Measurements from ENCODE around the gene PTX3.

The PTX3 gene

GRCh38 chr3:157427901-157428300, 8.7 kb upstream of the PTX3 start:
- no peak for TF ChIP-seq ZFX (IDR thresholded peaks at IDR 0.05)
- TF ChIP-seq, protein P1, sequence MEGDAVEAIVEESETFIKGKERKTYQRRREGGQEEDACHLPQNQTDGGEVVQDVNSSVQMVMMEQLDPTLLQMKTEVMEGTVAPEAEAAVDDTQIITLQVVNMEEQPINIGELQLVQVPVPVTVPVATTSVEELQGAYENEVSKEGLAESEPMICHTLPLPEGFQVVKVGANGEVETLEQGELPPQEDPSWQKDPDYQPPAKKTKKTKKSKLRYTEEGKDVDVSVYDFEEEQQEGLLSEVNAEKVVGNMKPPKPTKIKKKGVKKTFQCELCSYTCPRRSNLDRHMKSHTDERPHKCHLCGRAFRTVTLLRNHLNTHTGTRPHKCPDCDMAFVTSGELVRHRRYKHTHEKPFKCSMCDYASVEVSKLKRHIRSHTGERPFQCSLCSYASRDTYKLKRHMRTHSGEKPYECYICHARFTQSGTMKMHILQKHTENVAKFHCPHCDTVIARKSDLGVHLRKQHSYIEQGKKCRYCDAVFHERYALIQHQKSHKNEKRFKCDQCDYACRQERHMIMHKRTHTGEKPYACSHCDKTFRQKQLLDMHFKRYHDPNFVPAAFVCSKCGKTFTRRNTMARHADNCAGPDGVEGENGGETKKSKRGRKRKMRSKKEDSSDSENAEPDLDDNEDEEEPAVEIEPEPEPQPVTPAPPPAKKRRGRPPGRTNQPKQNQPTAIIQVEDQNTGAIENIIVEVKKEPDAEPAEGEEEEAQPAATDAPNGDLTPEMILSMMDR (conservative IDR thresholded peaks at IDR 0.05): no peak
- H3K27ac ChIP-seq: no peak overlapping the region

- no peak overlapping the region for H3K27ac ChIP-seq
- TF ChIP-seq, protein P1 (conservative IDR thresholded peaks at IDR 0.05): no peak
- no peak for TF ChIP-seq ZFX (IDR thresholded peaks at IDR 0.05)
Observed at GRCh38 chr3:157428853-157429252, 7.8 kb upstream of the PTX3 start.

DNA sequence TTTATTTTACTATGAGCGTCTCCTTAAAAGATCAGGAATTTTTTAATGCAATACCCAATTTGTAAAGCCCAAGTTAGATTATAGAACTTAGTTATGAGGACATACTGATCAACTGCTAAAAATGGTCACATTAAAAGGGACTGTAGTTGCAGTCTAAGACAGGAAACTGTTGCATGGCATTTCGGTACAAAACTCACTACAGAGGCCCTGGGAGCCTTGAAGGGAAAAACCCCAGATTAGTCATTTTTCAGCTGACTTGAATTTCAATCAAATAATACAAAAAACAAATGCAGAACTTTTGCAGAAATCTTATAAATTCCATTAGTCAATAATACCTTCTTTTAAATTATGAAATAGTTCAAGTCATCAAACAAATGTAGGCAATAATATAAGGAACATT, 6.9 kb upstream of the PTX3 start:
- TF ChIP-seq, protein P1 (conservative IDR thresholded peaks at IDR 0.05): no peak
- no peak overlapping the region for H3K27ac ChIP-seq

DNA sequence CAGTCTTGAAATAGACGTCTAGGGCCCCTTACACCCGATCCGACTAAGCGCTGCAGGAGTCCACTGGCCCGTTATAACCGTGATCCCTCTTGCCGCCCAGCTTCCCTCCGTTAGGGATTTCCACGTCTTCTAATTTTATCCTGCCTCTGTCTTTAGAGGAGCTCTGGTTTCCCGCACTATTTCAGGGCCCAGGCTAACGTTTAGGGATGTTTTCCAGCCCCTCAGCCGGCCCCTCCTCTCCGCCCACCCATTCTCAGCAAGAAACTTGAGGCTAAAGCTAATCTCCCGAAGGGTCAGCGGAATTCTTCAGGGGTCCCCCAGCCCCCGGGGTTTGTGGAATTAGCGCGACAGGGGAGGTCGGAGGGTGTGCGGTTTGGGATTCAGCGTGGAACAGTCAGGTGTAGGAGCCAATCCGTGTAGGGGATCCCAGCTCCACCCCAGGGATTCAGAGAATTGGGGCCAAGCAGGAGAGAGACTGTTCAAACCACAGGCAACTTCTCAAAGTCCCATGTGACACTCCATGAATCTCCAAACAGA, 1.6 kb downstream of the PTX3 start:
- no peak overlapping the region; the same call in 1 of the 2 replicates for H3K27ac ChIP-seq
- TF ChIP-seq, protein P1 (conservative IDR thresholded peaks at IDR 0.05): no peak
- TF ChIP-seq ZFX (IDR thresholded peaks at IDR 0.05): no peak

DNA sequence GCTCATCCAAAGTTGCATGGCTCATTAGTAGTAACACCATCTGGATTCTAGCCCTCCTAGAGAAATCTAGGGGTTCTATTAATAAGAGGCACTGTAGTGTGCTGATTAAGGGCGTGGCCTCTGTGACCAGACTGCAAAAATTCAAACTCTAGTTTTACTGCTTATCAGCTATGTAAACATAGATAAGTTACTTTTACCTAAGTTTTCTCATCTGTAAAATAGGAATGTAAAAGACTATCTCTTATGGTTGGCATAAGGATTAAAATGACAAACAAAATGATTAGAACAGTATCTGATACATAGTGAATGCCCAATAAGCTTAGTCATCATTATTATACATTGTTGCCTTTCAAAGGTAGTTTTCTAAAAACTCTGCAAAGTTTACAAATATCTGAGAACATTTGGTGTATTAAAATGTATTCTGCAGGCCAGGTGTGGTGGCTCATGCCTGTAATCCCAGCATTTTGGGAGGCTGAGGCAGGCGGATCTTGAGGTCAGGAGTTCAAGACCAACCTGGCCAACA, 4.5 kb downstream of the PTX3 start:
- no peak for TF ChIP-seq ZFX (IDR thresholded peaks at IDR 0.05)
- TF ChIP-seq, protein P1 (conservative IDR thresholded peaks at IDR 0.05): no peak
- H3K27ac ChIP-seq: no peak overlapping the region

- no peak overlapping the region for H3K27ac ChIP-seq
- no peak for TF ChIP-seq ZFX (IDR thresholded peaks at IDR 0.05)
- TF ChIP-seq, protein P1 (conservative IDR thresholded peaks at IDR 0.05): no peak
Observed at GRCh38 chr3:157442729-157443128, 6.1 kb downstream of the PTX3 start.

DNA sequence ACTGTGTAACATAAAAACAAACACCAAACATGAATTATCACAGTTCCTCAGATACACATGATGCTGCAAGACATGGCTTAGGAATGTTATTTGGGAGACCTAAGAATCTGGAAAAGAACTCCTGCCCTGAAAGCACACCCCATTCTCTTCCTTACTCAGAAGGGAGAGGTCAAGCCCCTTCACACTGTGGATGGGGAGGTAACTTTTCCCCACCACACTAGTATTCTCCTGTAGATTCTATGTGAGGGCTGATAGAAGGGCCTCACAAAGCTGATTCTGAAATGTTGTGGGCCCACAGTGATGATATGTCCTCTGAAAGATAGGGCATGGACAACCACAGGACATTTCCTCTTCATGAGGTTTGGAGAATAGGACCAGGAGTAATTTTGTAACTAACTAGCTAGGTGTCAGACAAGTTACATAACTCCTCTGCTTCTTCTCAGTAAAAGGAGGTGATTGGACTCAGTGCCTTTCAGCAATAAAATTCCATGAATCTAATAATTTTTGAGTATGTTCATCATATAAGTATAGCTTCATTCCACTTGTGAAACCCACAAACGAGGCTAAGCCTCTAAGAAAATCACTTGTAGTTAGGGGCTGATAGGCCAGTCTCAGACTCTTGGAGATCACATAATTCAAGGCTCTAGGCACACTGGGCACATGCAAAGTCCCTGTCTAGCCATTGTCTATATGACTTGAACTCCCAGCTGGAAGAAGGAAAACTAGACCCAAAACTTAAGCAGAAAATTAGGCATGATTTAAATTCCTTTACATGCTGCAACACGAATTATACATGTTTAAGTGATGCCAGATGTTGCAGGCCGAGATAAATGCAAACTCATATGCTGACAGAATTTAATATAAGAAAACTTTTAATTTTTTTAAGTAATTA, 7.5 kb downstream of the PTX3 start:
- TF ChIP-seq ZFX (IDR thresholded peaks at IDR 0.05): no peak
- TF ChIP-seq, protein P1 (conservative IDR thresholded peaks at IDR 0.05): no peak
- no peak overlapping the region for H3K27ac ChIP-seq

All from C4-2B (cell line).